Coronary artery (tissue), 2 donors: ENCODE measurements around the gene FOXP1.

Experiments used
- DNase-seq: peaks from one replicate; pipeline ENCODE4 v3.0.0-alpha.2; 2017; ENCODE audit warnings: low spot score
- H3K27ac ChIP-seq, 2 donors: fragments of 200-600 bp; sonication (generic); one replicate each; pipeline ENCODE4 v1.5.1; 2016 to 2019
- H3K4me3 ChIP-seq: fragments of 200-600 bp; sonication (generic); 2 replicates; pipeline ENCODE4 v1.5.1; 2016; ENCODE audit warnings: mild to moderate bottlenecking, moderate library complexity
- CTCF ChIP-seq: fragments of 200-600 bp; sonication (generic); IDR thresholded peaks from one replicate; pipeline ENCODE4 v1.5.1; 2019; ENCODE audit warnings: antibody characterized with exemption

FOXP1 gene

GRCh38 chr3:71497367-71497897, 86.1 kb downstream of the FOXP1 start:
- TF ChIP-seq CTCF = no peak
- DNase-seq = no peak
- Histone ChIP-seq H3K27ac (peak overlapping the region; percentile 37 to 56), H3K4me3 (no peak overlapping the region)

- H3K4me3 ChIP-seq = peak overlapping the region; percentile 47
- no peak for TF ChIP-seq CTCF
- peak overlapping the region; percentile 51 to 80 for H3K27ac ChIP-seq
- no peak for DNase-seq
These were observed 87.6 kb downstream of the FOXP1 start for GRCh38 chr3:71495708-71496472.

- Histone ChIP-seq H3K4me3 (no peak overlapping the region), H3K27ac (no peak overlapping the region)
- DNase-seq = no peak
- TF ChIP-seq CTCF = no peak
These were observed 89.3 kb downstream of the FOXP1 start for GRCh38 chr3:71494212-71494611.

GRCh38 chr3:71492974-71493771, 90.4 kb downstream of the FOXP1 start:
- H3K4me3 ChIP-seq = no peak overlapping the region
- no peak for TF ChIP-seq CTCF
- no peak overlapping the region for H3K27ac ChIP-seq
- DNase-seq = no peak

- no peak overlapping the region for H3K4me3 ChIP-seq
- no peak for DNase-seq
- TF ChIP-seq CTCF = no peak
- no peak overlapping the region for H3K27ac ChIP-seq
These were observed 91.0 kb downstream of the FOXP1 start for GRCh38 chr3:71492566-71492965.

GRCh38 chr3:71491154-71491752, 92.3 kb downstream of the FOXP1 start:
- no peak overlapping the region for H3K4me3 ChIP-seq
- no peak for TF ChIP-seq CTCF
- DNase-seq = no peak
- no peak overlapping the region for H3K27ac ChIP-seq
